ENCODE data around the gene UBQLN4.

The UBQLN4 gene

DNA sequence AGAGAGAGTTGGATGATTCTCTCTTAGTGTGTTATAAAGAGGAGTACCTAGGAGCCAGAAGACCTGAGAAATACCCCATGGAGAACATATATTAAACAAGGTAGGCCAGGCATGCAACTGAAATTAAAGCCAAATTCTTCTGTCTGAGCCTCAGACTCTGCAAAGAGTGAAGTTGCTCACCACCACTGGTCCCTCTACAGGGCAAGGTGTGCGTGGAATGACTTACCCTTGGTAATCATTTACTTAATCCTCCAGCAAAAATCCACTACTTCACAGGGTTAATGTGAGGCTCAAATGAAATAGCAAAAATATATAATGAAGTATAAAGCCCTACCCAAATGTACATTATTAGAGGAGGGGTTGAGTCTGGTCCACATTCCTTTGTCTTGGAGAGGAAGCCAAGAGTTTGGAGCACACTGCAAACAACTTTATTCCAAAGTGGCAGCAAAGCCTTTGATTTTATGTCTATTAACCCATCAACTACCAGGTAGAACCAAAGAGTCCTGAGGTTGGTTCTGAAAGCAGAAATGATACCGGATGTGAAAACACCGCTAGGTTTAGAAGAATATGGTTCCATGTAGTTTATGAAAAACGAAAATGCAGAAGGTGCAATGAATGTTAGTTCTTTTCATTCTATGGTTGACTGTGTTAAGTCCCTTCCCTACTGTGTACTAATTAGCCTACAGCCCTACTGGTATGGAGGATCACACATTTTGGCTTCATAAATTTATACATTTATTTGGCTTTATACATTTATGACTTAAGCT is 41.4 kb downstream of the UBQLN4 start:
- no peak for DNase-seq (ENCODE audit: low read depth)

DNA sequence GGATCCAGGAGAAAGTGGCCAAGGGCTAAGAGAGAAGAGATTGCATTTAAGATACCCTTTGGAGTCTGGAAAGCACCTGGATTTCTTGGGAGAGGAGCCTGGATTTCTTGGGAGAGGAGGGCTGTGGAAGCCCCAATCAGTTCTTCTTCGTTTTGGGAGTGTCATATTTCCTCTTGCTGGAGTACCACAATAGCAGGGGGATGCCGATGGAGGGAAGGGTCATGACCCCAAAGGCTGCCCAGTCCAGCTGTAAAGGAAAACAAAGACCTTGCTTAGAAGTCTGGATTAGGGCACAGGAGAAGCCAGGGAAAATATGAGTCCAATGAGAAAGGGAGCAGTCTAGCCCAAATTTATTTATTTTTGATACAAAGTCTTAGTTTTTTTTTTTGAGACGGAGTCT is 44.2 kb downstream of the UBQLN4 start:
- DNase-seq (ENCODE audit: low read depth): no peak

DNA sequence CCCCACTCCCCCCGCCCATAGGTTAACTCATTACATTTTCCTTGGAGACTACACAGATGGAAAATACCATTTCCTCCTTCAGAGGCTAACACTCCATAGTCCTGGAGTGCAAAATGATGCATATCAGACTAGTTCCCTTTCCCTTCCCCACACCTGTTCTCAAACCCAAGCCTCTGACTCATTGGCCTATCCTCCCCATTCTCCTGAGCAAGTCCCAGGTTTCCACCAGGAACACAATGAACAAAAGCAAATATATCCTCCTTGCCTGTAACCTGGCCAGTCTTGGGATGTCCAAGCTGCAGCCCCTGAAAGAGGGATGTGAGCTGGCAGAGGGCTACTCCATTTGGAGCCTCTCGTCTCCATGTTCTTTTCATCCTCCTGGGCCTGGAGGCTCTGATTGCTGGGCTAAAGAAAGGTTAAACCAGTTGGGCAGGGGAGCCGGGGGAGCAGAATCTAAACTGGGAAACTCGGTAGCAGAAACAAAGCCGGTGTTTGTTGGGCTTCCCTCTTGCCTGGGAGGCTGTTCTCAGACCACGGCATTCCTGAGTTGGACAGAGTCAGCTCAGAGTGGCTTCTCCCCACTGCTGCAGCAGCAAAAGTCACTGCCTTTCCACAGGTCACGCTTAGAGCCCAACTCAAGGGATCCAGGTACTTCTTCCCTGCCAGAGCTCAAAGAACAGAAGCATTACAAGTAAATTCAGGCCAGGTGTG is 46.8 kb downstream of the UBQLN4 start:
- DNase-seq (ENCODE audit: low read depth): no peak

DNA sequence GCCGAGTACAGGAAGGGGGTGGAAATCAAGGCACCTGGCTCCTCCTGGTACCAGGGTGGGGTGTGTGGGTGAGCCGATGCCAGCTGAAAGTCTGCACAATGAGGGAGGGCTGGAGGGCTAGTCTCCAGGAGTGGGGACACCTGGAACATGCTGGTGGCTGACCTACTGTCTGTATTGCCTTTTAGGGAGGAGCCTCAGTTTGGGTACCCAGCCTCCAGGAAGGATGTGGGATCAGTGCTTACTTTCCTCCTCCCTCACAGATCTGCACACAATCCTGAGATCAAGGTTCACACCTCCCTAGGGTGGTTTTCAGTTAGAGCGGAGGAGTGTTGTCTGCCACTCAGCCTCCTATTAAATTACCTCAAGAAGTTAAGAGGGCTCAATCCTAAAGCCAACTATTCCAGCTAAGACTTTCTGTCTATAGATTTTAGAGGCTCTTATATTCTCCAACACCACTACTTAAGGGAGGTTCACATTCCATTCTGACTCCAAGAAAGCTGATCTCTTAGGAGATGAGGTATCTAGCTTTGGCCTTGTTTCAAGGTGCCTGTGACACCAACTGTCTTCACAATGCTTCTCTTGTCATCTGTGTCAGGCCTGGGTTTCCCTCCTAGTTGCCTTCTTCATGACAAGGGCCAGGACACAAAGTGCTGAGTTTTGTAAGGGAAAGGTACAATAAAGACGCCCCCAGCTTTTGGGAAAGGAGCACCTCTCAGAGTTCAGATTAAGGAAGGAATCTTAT is 48.6 kb downstream of the UBQLN4 start:
- DNase-seq (ENCODE audit: low read depth): peak; percentile 21

DNA sequence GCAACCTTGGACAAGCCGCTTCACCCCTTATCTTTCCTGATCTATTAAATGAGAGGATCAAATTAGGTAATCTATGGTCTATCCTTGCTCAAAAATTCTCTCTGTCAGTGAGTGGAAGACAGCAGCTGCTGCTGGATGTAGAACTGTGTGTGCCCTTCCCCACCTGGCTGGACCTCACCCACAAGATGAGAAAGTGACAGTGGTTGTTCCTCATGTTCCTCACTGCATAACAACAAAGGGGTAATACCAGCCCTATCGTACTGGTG is 49.7 kb downstream of the UBQLN4 start:
- no peak for DNase-seq (ENCODE audit: low read depth)

DNA sequence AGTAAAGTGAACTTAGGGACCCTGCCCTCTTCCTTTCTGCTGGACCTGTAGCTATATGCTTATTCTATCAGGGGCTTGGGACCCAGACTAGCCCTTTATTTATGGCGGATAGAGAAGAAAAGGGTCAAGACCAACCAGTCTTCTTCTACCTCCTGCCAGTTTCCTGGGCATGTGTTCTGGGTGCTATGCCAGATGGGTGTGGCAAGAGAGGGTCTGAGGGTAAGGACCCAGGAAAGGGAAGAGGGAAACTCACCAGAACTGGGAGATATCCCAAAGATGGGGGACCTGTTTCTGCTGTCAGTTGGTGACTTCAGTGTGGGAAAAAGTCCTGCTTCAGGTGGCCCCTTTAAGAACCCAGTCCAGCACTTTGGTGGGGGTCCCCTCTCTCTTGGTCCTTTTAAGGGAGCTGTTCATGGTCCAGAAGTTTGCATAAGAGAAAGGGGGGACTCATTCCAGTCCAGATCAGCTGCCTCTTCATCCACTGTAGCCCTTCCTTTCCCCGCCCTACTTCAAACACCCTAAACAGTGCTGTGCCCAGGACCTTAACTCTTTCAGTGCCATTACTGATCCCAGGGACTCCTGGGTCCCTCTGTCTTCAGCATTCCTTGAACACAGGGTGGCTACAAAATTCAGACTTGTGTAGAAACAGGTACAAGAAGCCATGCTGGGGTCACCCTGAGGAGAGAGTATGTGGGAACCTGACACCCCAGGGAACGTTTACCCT is 51.2 kb downstream of the UBQLN4 start:
- DNase-seq (ENCODE audit: low read depth): no peak

DNA sequence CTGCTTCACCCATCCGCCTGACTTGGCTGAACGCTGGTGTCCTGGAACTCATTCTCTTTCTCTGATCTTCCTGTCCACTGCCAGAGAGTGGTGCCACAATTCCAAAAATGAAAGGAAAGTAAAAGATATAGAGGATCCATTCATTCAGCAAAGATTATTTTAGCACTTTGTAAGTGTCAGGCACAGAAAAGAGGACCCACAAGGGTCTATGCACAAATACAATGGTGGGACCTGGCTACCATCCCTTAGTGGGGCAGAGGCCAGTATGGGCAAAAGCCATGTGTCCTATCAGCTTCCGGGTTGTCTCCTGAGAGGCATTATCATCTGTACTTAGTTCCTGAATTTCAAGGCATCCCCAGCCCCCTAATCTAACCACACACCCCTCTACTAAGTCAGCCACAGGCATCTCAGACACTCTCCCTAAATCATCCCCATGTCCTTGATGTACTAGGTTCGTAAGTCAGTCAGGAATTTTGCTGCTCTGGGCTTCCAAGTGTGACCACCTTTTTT is 51.9 kb downstream of the UBQLN4 start:
- no peak for DNase-seq (ENCODE audit: low read depth)

DNA sequence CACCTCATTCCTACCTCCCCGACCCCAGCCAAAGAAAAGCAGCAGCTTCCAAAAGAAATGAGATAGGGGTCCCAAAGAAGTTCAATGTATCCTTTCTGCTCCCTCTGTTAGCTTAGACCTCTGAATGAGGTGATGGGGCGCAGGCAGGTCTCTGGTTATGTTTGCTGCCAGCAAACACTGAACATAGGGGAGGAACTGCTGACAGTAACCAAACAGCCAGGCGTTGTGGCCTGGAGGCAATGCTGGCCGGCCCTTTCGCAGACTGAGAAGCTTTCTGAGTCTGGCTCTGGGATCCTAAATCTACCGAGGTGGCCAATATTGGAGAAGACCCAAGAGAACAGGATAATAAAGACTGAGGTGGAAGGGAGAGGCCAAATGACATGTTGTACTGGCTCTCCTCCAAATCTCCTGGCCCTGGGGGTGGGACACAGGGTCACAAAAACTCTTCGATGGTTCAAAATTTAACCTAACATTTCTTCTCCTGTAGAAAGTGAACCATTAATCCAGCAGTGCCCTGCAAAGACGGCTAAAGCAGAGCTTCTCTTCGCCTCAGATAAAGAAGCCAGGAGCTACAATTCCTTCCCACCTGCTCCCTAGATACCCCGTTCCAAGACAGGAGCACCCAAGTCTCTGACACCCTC is 52.5 kb downstream of the UBQLN4 start:
- no peak for DNase-seq (ENCODE audit: low read depth)

DNA sequence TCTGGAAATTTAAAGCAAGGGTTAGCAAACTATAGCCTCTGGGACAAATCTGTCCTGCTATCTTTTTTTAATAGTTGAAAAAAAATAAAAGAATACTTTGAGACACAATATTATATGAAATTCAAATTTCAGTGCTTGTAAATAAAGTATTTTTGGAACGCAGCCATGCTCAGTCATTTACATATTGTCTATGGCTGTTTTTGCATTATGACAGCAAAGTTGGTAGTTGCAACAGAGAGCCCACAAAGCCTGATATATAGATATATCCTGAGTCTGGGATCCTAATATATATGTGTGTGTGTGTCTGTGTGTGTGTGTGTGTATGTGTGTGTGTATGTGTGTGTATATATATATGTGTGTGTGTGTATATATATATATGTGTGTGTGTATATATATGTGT is 53.6 kb downstream of the UBQLN4 start:
- no peak for DNase-seq (ENCODE audit: low read depth)

DNA sequence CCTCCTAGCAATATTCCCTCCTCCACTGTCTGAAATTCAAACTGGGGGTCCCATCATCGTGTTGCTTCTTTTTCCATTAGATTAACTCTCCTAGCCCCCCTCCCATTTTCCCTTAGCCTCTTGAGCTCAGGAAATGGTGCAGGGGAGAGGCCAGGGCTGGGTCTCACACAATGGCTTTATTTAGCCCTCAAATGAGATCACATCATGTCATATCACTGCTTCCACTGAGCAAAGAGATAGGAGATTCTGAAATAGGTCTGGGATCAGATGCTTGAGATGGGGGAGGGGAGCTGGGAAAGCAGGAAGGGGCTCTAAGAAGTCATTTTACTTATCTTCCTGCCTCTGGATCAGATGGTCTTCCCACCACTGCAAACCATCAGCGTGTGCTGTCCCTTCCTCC is 57.4 kb downstream of the UBQLN4 start:
- DNase-seq (ENCODE audit: low read depth): no peak

DNA sequence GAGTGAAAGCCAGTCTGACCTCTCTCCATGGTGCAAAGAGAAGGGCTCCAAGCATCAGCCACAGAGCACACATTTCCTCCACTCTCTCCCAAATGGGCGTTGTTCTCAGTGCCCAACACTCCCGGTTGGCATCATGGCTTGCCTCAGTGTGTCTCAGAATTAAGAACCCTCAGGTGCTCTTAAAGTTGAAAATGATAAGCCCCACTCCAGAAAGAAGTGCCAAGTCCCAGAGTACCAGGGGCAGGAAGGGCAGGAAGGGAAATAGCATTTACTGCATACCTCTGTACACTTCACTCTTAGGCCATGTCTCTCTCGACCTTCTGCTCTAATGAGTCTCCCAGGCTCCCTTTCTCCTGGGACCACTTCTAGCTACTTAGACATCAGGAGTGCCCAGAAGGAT is 60.0 kb downstream of the UBQLN4 start:
- DNase-seq (ENCODE audit: low read depth): no peak

DNA sequence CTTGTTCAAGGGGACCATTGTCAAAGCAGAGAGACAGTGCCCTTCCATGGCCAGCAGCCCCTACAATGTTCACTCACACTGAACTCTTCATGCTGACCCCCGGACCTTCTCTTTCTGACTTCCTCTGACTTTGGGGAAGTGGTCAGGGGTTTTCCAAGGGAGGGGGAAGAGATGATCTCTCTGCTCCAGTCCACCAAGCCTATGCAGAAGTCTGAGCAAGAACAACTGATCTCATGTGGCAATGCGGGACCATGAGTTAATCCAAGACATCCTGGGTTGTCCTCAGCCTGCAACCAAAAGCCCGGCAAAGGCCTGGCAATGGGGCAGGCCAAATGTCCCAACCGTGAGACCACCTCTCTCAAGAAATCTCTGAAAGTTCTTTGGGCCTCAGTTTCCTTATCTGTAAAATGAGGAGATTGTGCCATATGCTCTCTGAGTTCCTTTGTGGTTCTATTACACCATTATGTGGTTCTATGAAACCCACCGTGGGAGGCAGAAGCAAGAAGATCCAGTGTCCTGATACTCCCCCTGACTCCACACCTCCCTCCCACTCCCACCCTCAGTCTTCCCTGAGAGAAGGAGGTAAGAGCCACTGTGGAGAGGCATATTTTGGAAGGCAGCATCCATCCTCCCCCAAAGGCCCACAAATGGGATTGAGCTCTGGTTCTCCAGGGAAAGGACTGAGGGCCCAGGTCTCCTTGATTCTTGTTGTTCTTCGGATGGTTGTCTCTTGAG is 63.4 kb downstream of the UBQLN4 start:
- DNase-seq (ENCODE audit: low read depth): no peak

DNA sequence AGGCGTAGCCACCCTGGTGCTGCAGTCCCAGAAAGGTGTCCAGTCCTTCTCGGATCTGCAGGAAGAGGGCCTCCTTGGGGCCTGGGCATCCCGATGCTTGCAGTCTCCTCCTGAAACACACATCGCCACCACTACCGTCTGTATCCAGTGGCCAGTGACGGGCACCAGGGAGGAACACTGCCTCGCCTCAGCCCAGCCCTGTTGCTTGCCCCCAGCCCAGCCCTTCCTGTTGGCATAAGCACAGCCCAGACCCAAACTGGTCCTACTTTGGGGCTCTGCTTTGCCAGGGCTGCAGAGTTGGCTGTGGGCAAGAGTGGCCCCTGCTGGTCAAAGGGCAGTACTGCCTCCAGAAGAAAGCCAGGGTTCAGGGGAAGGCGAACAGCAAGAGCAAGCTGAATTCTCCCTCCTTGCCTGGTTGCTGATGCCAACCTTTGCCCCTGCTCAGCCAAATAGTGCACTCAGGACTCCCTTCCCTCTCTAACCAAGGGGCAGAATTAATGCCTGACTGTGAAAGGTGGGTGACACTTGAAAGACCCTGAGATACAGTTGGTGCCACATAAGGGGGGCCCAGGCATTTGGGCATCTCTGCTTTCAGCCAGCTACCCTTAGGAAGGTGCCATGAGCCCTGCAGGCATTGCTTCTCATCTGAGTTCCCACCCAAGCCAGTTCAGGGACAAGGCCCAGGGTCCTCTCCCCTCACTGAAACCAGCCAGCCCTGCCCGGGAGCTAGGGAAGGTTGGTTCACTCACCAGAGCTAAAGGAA is 64.2 kb downstream of the UBQLN4 start:
- peak; percentile 66 for DNase-seq (ENCODE audit: low read depth)
